T-helper 2 cell treated with Interferon-gamma antibody and Interleukin-4, amounts not matched to agents 5 μg/mL and 100 μg/mL, for 36 hours (primary cell): ENCODE data around the gene ATG14.

Experiments
- DNase-seq: peaks from one replicate; pipeline ENCODE4 v3.0.0; 2021; ENCODE audit warnings: low spot score
- H3K27ac Mint-ChIP-seq: one replicate; pipeline ENCODE4 v1.8.0; 2021; ENCODE audit warnings: mild to moderate bottlenecking, mixed read lengths
- H3K27me3 Mint-ChIP-seq: one replicate; pipeline ENCODE4 v1.8.0; 2021; ENCODE audit warnings: low read depth, mixed read lengths
- H3K36me3 Mint-ChIP-seq: one replicate; pipeline ENCODE4 v1.8.0; 2021; ENCODE audit warnings: low read depth, mixed read lengths
- H3K4me1 Mint-ChIP-seq: one replicate; pipeline ENCODE4 v1.8.0; 2021; ENCODE audit warnings: low read depth, mixed read lengths
- H3K4me3 Mint-ChIP-seq: one replicate; pipeline ENCODE4 v1.8.0; 2022; ENCODE audit warnings: mild to moderate bottlenecking, moderate library complexity, mixed read lengths
- H3K9me3 Mint-ChIP-seq: one replicate; pipeline ENCODE4 v1.8.0; 2021; ENCODE audit warnings: mixed read lengths

Gene ATG14

DNA sequence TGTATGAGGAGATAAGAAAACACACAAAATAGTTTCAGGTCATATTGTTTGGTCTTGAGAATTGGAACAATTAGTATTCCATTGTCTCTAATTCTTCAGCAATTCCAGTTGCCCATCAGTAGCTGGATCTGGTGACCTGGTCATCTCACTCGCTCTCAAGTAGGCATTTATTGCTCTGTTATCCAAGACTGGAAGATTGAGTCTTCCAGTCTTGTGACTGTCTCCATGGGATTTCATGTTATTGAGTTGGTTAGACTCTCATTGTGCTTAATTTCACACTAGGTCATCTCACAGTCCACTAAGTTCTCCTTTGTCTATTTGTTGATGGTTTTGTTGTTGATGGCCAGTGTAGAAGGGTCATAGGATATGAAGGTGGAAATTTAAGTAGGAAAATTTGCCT, 92.9 kb downstream of the ATG14 start:
- Mint-ChIP-seq H3K9me3 (peaks cover 10% of the 10 kb centered on the region), H3K27ac (no peak overlapping the region), H3K4me3 (no peak overlapping the region), H3K36me3 (peaks cover 29% of the 10 kb centered on the region), H3K4me1 (peaks cover 3% of the 10 kb centered on the region), H3K27me3 (no peaks in the 10 kb centered on the region)
- no peak for DNase-seq

- Mint-ChIP-seq H3K9me3 (peaks cover 20% of the 10 kb centered on the region), H3K27me3 (no peaks in the 10 kb centered on the region), H3K4me1 (peaks cover 3% of the 10 kb centered on the region), H3K36me3 (peaks cover 36% of the 10 kb centered on the region), H3K4me3 (no peak overlapping the region), H3K27ac (no peak overlapping the region)
- no peak for DNase-seq
Observed at GRCh38 chr14:55317542-55318306, 93.9 kb downstream of the ATG14 start.

DNA sequence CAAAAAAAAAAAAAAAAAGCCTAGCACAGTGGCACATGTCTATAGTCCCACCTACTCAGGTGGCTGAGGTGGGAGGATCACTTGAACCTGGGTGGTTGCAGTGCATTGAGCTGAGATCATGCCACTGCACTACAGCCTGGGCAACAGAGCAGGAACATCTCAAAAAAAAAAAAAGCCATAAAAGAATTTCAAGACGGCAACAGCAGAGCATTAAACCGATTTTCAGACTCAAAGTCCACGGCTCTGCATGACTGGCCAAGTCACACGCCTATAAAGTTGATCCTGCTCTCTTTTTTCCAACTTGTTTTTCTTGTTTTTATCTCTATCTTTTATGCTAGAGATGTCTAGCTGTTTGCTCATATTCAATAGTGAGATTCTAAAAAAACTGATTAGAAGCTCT, 95.1 kb downstream of the ATG14 start:
- Mint-ChIP-seq H3K9me3 (peaks cover 25% of the 10 kb centered on the region), H3K4me1 (peaks cover 3% of the 10 kb centered on the region), H3K27me3 (no peaks in the 10 kb centered on the region), H3K4me3 (no peak overlapping the region), H3K27ac (no peak overlapping the region), H3K36me3 (peaks cover 42% of the 10 kb centered on the region)
- no peak for DNase-seq
